Amniotic stem cell (primary cell): Measurements from ENCODE around the gene STX7.

Experiments used
- DNase-seq: peaks from one replicate; lab custom pipeline; 2025; lab: John Stamatoyannopoulos, UW

Gene STX7

DNA sequence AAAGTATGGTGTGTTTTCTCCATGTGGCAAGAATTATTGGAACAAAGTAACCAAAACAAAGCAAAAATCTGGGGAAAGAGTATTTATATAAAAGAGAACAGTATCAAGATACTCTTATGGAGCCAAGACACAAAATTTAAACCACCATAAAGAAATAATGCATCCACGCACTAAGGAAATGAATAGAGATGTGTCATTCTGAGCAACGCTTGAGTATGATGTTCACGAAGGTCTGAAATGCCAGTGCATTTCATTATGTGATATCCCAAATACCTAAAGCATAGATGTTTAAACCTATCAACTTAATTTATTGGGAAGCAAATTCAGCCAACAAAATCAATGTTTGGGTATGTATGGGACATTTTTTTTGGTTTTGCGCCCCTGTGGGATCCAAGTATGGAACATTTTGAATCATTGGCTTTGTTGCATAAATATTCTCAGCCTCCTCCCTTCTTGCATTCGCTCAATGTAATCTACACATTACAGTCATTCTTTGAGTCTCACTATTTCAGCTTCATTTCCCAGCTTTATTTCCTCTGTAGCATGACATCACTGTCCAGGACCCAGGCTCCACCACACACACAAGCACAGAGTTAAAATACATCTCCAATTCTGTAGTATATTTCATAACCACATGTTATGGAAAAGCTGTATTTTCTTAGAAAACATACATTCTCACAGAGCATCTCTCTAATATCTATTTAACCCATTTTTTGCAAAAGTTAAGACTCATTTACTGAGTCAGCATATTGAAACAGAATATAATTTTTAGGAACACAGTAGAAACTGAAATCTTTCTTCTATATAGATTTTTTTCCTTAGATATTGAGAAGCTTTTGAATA, 100.0 kb downstream of the STX7 start:
- no peak for DNase-seq

DNA sequence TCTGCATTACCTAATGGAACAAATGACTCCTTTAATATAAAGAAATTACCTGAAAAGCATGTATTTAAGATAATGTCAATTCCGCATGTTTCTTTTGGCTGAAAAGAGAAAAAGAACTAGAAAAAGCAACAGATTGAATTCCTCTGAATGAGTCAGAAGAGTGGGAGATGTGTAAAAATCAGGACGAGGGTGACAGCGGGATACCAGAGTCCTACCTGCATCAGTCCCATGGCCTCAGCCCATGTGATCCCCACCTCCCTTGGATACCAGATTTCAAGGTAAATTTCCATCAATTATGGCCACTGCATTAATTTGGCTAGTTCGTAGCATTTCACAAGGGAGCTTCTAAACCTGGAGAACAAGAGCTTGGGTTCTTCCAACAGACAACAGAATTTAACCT, 101.6 kb downstream of the STX7 start:
- no peak for DNase-seq

DNA sequence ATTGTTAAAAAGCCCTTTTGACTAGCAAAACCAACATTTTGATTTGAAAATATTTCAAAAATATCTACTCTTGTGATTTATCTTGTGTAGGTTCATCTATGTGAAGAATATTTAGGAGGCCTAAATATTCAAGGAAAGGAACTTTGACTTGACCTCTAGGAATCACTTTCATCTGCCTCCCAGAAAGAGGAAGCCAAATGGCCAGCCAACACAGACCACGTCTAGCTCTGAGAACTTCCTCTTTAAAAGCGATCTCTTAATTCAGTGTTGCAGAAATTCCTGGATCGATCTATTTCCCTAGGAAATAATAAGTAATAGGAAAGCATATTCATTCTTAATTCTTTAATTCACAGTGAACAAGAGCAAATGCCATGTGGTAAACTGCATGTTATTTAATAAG, 102.1 kb downstream of the STX7 start:
- no peak for DNase-seq

DNA sequence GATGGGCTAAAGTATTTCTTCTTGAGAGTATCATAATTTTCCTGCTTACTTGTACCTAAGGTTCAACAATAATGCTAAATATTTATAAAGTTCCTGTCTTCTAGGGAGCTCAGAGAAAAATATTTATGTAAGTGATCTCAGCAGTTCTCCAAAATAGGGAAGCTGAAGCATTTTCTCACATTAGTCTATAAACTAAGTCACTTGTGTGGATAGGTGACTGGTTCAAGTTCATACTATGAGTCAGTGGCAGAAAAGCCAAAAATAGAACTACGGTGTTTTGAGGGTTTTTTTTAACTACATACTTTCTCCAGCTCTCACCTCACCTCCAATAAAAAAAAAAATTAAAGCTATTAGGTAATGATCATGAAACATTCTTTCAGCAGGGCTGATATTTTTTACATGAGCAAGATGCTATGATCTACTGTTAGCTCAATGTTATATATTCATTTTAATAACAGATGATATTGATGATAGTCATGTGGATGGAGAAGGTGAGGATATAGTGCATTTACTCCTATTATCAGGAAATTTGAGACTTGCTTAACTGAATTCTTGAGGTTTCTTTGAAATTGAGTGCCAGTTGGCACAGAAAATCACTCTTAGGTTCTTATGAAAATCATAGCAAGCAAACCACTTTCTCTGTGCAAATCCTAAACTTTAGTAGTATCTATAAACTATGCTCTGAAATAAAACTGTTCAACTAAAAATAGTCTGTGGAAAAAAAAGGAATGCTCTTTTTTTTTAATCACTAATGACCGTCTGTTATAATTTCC, 107.6 kb downstream of the STX7 start:
- DNase-seq = no peak

DNA sequence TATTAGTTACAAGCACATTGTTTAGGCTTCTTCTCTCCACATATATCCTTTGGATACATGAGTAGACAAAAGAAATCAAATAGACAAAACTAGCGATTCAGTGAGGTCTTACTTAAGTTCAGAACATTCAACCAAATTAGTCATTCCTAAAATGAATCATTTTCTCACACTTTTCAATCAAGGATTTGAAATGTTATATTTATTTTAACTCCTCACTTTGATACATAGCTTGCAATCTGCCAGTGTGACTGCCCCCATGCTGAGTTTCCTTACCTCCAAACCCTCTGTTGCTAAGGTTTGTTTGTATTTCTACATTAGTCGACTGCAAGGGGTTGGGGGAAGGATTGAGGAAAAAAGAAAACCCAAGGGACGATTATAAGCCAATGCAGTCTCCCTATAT, 108.2 kb downstream of the STX7 start:
- DNase-seq = no peak

DNA sequence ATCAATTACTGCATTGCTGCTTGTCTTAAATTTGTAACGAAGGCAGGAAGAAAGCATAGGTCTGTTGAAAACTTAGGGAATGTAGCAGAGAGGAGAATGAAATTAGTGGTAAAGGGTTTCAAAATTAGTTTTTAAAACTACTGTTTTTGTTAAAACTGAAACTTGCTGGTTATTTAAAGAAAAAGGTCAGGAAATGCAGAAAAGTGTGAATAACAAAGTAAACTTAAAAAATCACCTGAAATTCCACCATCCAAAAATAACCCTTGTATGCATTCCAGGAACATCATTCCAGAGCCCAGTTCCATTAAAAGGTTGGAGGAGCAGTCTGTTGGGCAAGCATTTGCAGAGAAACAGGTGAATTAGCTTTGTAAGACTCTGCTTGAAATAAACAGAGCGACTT, 108.6 kb downstream of the STX7 start:
- no peak for DNase-seq

DNA sequence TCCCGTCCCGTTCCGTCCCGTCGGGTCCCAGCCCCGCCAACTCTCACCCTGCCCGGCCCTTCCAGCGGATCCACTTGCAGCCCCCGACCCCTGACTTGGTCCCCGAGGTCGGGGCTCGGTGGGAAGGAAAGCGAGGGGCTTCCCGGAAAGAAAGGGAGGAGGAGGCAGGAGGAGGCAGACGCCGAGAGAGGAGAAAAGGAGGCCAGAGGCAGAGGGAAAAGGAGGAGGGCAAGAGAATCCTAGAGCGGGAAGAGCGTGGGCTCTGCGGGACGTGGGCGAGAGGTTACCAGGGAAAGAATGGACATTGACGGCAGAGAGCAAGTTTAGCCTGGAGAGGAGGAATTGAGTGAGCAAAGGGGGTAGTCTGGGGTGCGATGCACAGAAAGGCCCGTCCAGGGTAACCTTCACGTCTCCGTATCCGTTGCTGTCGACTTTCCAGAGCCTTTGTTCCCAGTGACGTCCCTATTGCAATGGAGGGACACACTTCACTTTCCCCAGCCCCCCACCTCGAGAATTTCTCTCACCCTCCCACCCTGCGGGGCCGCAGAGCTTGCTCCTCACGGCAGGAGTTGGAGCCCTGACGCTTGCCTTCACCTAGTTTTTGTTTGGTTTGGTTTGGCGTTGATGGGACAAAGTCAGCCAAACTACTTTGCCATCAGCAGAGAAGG, 111.2 kb downstream of the STX7 start:
- DNase-seq = no peak

DNA sequence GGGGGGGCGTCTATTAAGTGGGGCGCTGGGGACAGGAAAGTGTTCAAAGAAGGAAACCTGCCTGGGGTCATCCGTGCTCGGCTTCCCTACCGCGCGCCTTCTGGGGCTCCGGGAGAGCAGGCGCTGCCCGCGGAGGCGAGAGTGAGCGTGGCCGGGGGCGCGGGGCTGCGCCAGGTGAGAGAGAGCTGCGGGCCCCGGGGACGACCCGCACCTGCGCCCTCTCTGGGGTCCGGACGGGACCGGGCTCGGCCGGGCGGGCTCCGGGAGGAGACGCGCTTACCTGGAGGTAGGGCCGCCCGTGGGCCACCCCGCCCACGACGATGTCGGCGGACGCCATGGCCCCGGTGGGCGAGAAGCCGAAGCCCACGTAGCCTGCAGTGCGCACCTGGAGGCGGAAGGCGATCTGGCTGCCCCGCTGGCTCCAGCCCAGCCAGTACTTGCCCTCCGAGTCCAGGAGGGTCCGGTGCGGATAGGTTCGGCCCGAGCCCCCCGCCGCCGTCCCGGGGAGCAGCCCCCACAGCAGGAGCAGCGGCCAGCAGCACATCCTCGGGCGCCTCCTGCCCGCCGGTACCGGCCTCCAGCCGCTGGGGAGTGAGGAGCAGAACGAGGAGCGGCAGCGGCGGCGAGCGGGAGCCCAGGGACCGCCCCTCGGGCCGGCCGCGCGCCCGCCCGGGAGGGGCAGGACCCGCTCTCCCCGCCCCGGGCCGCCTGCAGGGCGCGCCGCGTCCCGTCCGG, 111.9 kb downstream of the STX7 start, which contains the start of gene MOXD1:
MOXD1 (minus strand) TSS at position 593 of the 735 bp plus-strand sequence; CDS start at position 544, 49 bp downstream.
- no peak for DNase-seq

DNA sequence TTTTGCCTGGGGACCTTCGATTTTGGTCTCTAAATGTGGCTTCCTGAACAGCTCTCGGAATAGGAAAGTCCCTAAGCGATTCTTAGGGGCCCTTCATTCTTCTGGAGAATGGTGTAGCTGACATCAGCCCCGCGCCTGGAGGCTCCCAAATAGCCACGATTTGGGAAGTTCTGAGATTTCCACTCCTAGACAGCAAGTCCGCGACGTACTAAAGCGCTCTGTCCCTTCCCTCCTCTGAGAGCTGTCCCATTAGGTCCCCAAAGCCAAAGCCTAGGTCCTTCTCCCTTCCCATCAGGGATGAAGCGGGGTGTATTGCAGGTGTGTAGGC, 112.4 kb downstream of the STX7 start:
- no peak for DNase-seq

DNA sequence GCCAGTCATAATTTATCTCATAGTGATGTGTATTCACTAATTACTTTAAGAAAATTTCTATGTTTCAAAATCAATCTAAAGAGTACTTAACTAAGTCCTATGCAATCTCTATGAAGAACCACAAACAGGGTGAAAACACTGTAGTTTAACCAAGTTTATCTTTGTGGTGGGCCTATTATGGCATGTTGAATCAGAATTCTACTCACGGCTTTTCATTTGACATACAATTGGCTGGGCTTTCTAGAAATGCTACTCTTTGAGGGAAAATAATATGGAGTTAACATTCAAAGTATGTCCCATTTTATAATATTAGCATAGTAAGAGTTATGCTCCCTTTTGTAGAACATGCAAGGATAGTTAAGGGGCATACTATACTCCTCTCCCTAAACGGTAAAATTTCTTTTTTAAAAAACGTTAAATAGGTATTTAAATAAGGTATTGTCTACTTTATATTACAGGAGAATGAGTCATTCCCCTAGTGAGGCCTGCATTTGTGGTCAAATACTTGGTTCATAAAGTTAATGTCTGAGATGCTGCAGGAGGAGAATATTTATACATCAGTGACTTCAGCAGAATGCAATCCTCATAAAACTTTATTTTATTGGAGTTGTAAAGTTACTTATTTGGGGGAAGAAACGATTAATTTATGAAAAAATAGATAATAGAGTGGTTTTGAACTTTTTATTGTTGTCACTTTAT, 113.4 kb downstream of the STX7 start:
- DNase-seq = peak; percentile 11
